SK-N-SH treated with all-trans-retinoic acid at 6 μM for 48 hours (cell line): ENCODE data around the gene SVOPL.

Experiments
- ARNTL ChIP-seq: fragments of 450-650 bp; formaldehyde crosslinking; IDR thresholded peaks from 2 replicates; pipeline ENCODE4 v1.5.0; 2020; ENCODE audit warnings: low read depth, mild to moderate bottlenecking, moderate library complexity, borderline replicate concordance
- CSDC2 ChIP-seq: fragments of 250-450 bp; sonication (Bioruptor Pico); IDR thresholded peaks from 2 replicates; pipeline ENCODE4 v1.5.0; 2020; ENCODE audit warnings: mild to moderate bottlenecking, moderate library complexity
- CSRNP3 ChIP-seq: fragments of 250-450 bp; sonication (Bioruptor Pico); IDR thresholded peaks from 2 replicates; pipeline ENCODE4 v1.5.1; 2021; ENCODE audit warnings: mild to moderate bottlenecking, moderate library complexity
- OSR1 ChIP-seq: fragments of 250-450 bp; sonication (Bioruptor Pico); IDR thresholded peaks from 2 replicates; pipeline ENCODE4 v1.8.0; 2022; ENCODE audit warnings: moderate library complexity, mild to moderate bottlenecking, inconsistent platforms
- PATZ1 ChIP-seq: fragments of 250-450 bp; sonication (Bioruptor Pico); IDR thresholded peaks from 2 replicates; pipeline ENCODE4 v1.8.0; 2020; ENCODE audit warnings: mild to moderate bottlenecking, moderate library complexity, borderline replicate concordance
- PPARA ChIP-seq: fragments of 250-450 bp; sonication (Bioruptor Pico); IDR thresholded peaks from 2 replicates; pipeline ENCODE4 v1.5.0; 2020; ENCODE audit warnings: mild to moderate bottlenecking, borderline replicate concordance
- RARB ChIP-seq: fragments of 250-450 bp; sonication (Bioruptor Pico); IDR thresholded peaks from 2 replicates; pipeline ENCODE4 v1.8.0; 2021; ENCODE audit warnings: mild to moderate bottlenecking, moderate library complexity
- SNAI2 ChIP-seq: fragments of 250-450 bp; sonication (Bioruptor Pico); IDR thresholded peaks from 2 replicates; pipeline ENCODE4 v1.5.0; 2020; ENCODE audit warnings: mild to moderate bottlenecking, moderate library complexity
- ZFP3 ChIP-seq: fragments of 250-450 bp; sonication (Bioruptor Pico); IDR thresholded peaks from 2 replicates; pipeline ENCODE4 v1.5.0; 2020; ENCODE audit warnings: mild to moderate bottlenecking, moderate library complexity
- ZNF565 ChIP-seq: fragments of 450-650 bp; formaldehyde crosslinking; conservative IDR thresholded peaks from 2 replicates; pipeline ENCODE4 v1.5.0; 2020; ENCODE audit warnings: low read depth, mild to moderate bottlenecking, moderate library complexity

- TF ChIP-seq ZNF565 (no peak), PPARA (no peak), SNAI2 (CRISPR knock-in tag) (no peak), ARNTL (CRISPR knock-in tag) (no peak), PATZ1 (CRISPR knock-in tag) (no peak), RARB (CRISPR knock-in tag) (no peak), OSR1 (CRISPR knock-in tag) (no peak), CSRNP3 (CRISPR knock-in tag) (no peak), CSDC2 (no peak), ZFP3 (CRISPR knock-in tag) (no peak)
Observed at GRCh38 chr7:138701537-138701923, 368 bp upstream of the SVOPL start.
